ENCODE results near the gene DMPK. TPM values are rescaled to one million over a fixed set of nuclear protein-coding genes. Genes with fewer than 3 reads are reported as not detected.

Gene DMPK
- total RNA-seq, 5 donors from 2014 or later (not counting 1 experiment from before 2014, with no cell fraction given): 31.4 to 46.4 (median 36.9) TPM

- no peak for DNase-seq
These were observed 3.7 kb upstream of the DMPK start for GRCh38 chr19:45785781-45786532.

GRCh38 chr19:45785097-45785496, 2.8 kb upstream of the DMPK start:
- H3K36me3 ChIP-seq (ENCODE audit: control insufficient read depth in 2 of 2, extremely low read depth in 1 of 2, insufficient read depth in 1 of 2, low read length in 1 of 2): peaks cover 12 to 21% of the 10 kb centered on the region in 2 donors
- POLR2A ChIA-PET: no interaction called here
- no peak overlapping the region for H3K27ac Mint-ChIP-seq
- H3K4me3 Mint-ChIP-seq: no peak overlapping the region
- peaks cover 0 to 3% of the 10 kb centered on the region in 2 experiments for H3K4me1 ChIP-seq (ENCODE audit: control insufficient read depth in 1 of 2, extremely low read depth in 1 of 2, insufficient read depth in 2 of 2, low read length in 2 of 2)
- peaks cover 7 to 22% (median 10%) of the 10 kb centered on the region in 3 donors for H3K4me1 Mint-ChIP-seq
- H3K9me3 Mint-ChIP-seq: no peaks in the 10 kb centered on the region
- CTCF ChIA-PET: no interaction called here
- 93% methylated on average over 5 of the region's 5 CpGs for WGBS (ENCODE audit: insufficient coverage)
- ATAC-seq (replicated peaks in 1 of 4) (no peak), DNase-seq (no peak)
- peaks cover 8 to 9% of the 10 kb centered on the region in 2 donors for H3K27me3 Mint-ChIP-seq
- H3K9me3 ChIP-seq: no peaks in the 10 kb centered on the region
- peaks cover 5 to 47% of the 10 kb centered on the region in 2 experiments for H3K27me3 ChIP-seq (replicated peaks in 1 of 2; ENCODE audit: control insufficient read depth in 2 of 2, extremely low read depth in 1 of 2, insufficient read depth in 2 of 2, low read length in 1 of 2)
- H3K27ac ChIP-seq (ENCODE audit: low read length): no peak overlapping the region
- H3K36me3 Mint-ChIP-seq: peaks cover 33% of the 10 kb centered on the region
- no peak overlapping the region for H3K4me3 ChIP-seq (ENCODE audit: control insufficient read depth in 1 of 2, extremely low read depth in 1 of 2, low read length in 1 of 2)

More at GRCh38 chr19:45785781-45786532, 3.7 kb upstream of the DMPK start:
- no peak overlapping the region for H3K27ac Mint-ChIP-seq
- H3K4me3 Mint-ChIP-seq: no peak overlapping the region
- Histone ChIP-seq H3K27me3 (replicated peaks in 1 of 2; ENCODE audit: control insufficient read depth in 2 of 2, extremely low read depth in 1 of 2, insufficient read depth in 2 of 2, low read length in 1 of 2) (peaks cover 5 to 42% of the 10 kb centered on the region in 2 experiments), H3K36me3 (ENCODE audit: control insufficient read depth in 2 of 2, extremely low read depth in 1 of 2, insufficient read depth in 1 of 2, low read length in 1 of 2) (peaks cover 12 to 24% of the 10 kb centered on the region in 2 donors), H3K4me1 (ENCODE audit: control insufficient read depth in 1 of 2, extremely low read depth in 1 of 2, insufficient read depth in 2 of 2, low read length in 2 of 2) (peaks cover 4 to 8% of the 10 kb centered on the region in 2 experiments), H3K4me3 (ENCODE audit: control insufficient read depth in 1 of 2, extremely low read depth in 1 of 2, low read length in 1 of 2) (no peak overlapping the region), H3K27ac (ENCODE audit: low read length) (no peak overlapping the region), H3K9me3 (no peaks in the 10 kb centered on the region)
- ATAC-seq (replicated peaks in 1 of 4): no peak
- H3K27me3 Mint-ChIP-seq: peaks cover 5 to 6% of the 10 kb centered on the region in 2 donors
- peaks cover 33% of the 10 kb centered on the region for H3K36me3 Mint-ChIP-seq
- ChIA-PET POLR2A (no interaction called here), CTCF (no interaction called here)
- H3K9me3 Mint-ChIP-seq: no peaks in the 10 kb centered on the region
- WGBS (ENCODE audit: insufficient coverage): 98% methylated on average over 54 of the region's 57 CpGs
- peaks cover 9 to 28% (median 15%) of the 10 kb centered on the region in 3 donors for H3K4me1 Mint-ChIP-seq

GRCh38 chr19:45784096-45784495, 1.8 kb upstream of the DMPK start:
- Mint-ChIP-seq H3K27me3 (peaks cover 13 to 18% of the 10 kb centered on the region in 2 donors), H3K4me3 (no peak overlapping the region), H3K27ac (no peak overlapping the region), H3K36me3 (peaks cover 31% of the 10 kb centered on the region), H3K9me3 (no peaks in the 10 kb centered on the region), H3K4me1 (peaks cover 15 to 30% (median 15%) of the 10 kb centered on the region in 3 donors)
- ChIA-PET CTCF (no interaction called here), POLR2A (no interaction called here)
- WGBS (ENCODE audit: insufficient coverage): 95% methylated on average over 3 of the region's 4 CpGs
- Histone ChIP-seq H3K9me3 (no peaks in the 10 kb centered on the region), H3K36me3 (ENCODE audit: control insufficient read depth in 2 of 2, extremely low read depth in 1 of 2, insufficient read depth in 1 of 2, low read length in 1 of 2) (peaks cover 11 to 17% of the 10 kb centered on the region in 2 donors), H3K27me3 (replicated peaks in 1 of 2; ENCODE audit: control insufficient read depth in 2 of 2, extremely low read depth in 1 of 2, insufficient read depth in 2 of 2, low read length in 1 of 2) (peaks cover 1 to 57% of the 10 kb centered on the region in 2 experiments), H3K4me3 (ENCODE audit: control insufficient read depth in 1 of 2, extremely low read depth in 1 of 2, low read length in 1 of 2) (no peak overlapping the region), H3K27ac (ENCODE audit: low read length) (no peak overlapping the region), H3K4me1 (ENCODE audit: control insufficient read depth in 1 of 2, extremely low read depth in 1 of 2, insufficient read depth in 2 of 2, low read length in 2 of 2) (peaks cover 0 to 13% of the 10 kb centered on the region in 2 experiments)
- DNase-seq: no peak
- no peak for ATAC-seq (replicated peaks in 1 of 4)

- no peak for ATAC-seq (replicated peaks in 1 of 4)
- POLR2A ChIA-PET: interaction anchor here (0.5 to 0.6 kb wide), 3 partner anchors 8 to 76 kb away, joined by 3 to 5 read pairs (median 3); no protein-coding TSS in a partner anchor
These were observed 813 bp upstream of the DMPK start for GRCh38 chr19:45782820-45783785.

GRCh38 chr19:45781214-45782161, 802 bp downstream of the DMPK start:
- no peak for DNase-seq

More at GRCh38 chr19:45782820-45783785, 813 bp upstream of the DMPK start:
- Histone ChIP-seq H3K4me3 (ENCODE audit: control insufficient read depth in 1 of 2, extremely low read depth in 1 of 2, low read length in 1 of 2) (no peak overlapping the region), H3K27ac (ENCODE audit: low read length) (no peak overlapping the region), H3K27me3 (replicated peaks in 1 of 2; ENCODE audit: control insufficient read depth in 2 of 2, extremely low read depth in 1 of 2, insufficient read depth in 2 of 2, low read length in 1 of 2) (peaks cover 0 to 67% of the 10 kb centered on the region in 2 experiments), H3K4me1 (ENCODE audit: control insufficient read depth in 1 of 2, extremely low read depth in 1 of 2, insufficient read depth in 2 of 2, low read length in 2 of 2) (peaks cover 0 to 21% of the 10 kb centered on the region in 2 experiments), H3K9me3 (no peaks in the 10 kb centered on the region), H3K36me3 (ENCODE audit: control insufficient read depth in 2 of 2, extremely low read depth in 1 of 2, insufficient read depth in 1 of 2, low read length in 1 of 2) (peaks cover 5 to 14% of the 10 kb centered on the region in 2 donors)
- H3K27me3 Mint-ChIP-seq: peaks cover 15 to 27% of the 10 kb centered on the region in 2 donors
- H3K4me3 Mint-ChIP-seq: no peak overlapping the region
- peaks cover 23% of the 10 kb centered on the region for H3K36me3 Mint-ChIP-seq
- CTCF ChIA-PET: interaction anchor here (0.5 to 1.5 kb wide), 7 partner anchors 12 to 691 kb away, joined by 3 to 6 read pairs (median 4); partner anchors contain the start of gene SIX5 (in 1 of the 2)
- WGBS (ENCODE audit: insufficient coverage): 94% methylated on average over 17 of the region's 26 CpGs
- H3K4me1 Mint-ChIP-seq: peaks cover 21 to 28% (median 21%) of the 10 kb centered on the region in 3 donors
- H3K27ac Mint-ChIP-seq: no peak overlapping the region
- no peak for DNase-seq
- H3K9me3 Mint-ChIP-seq: no peaks in the 10 kb centered on the region

More at GRCh38 chr19:45781214-45782161, 802 bp downstream of the DMPK start:
- WGBS (ENCODE audit: insufficient coverage): 80% methylated on average over 9 of the region's 17 CpGs
- H3K27ac Mint-ChIP-seq: no peak overlapping the region
- CTCF ChIA-PET: interaction anchor here in 1 of 2 donors (1.2 kb wide), 1 partner anchor 12 kb away, joined by 3 read pairs; the partner anchor contains the start of gene SIX5
- POLR2A ChIA-PET: no interaction called here
- Histone ChIP-seq H3K9me3 (no peaks in the 10 kb centered on the region), H3K27ac (ENCODE audit: low read length) (no peak overlapping the region), H3K36me3 (ENCODE audit: control insufficient read depth in 2 of 2, extremely low read depth in 1 of 2, insufficient read depth in 1 of 2, low read length in 1 of 2) (peaks cover 10 to 13% of the 10 kb centered on the region in 2 donors), H3K27me3 (replicated peaks in 1 of 2; ENCODE audit: control insufficient read depth in 2 of 2, extremely low read depth in 1 of 2, insufficient read depth in 2 of 2, low read length in 1 of 2) (peaks cover 0 to 76% of the 10 kb centered on the region in 2 experiments), H3K4me1 (ENCODE audit: control insufficient read depth in 1 of 2, extremely low read depth in 1 of 2, insufficient read depth in 2 of 2, low read length in 2 of 2) (peaks cover 0 to 21% of the 10 kb centered on the region in 2 experiments), H3K4me3 (ENCODE audit: control insufficient read depth in 1 of 2, extremely low read depth in 1 of 2, low read length in 1 of 2) (no peak overlapping the region)
- peaks cover 19% of the 10 kb centered on the region for H3K36me3 Mint-ChIP-seq
- H3K4me3 Mint-ChIP-seq: no peak overlapping the region
- H3K27me3 Mint-ChIP-seq: peaks cover 13 to 28% of the 10 kb centered on the region in 2 donors
- H3K9me3 Mint-ChIP-seq: no peaks in the 10 kb centered on the region
- peaks cover 21 to 24% (median 23%) of the 10 kb centered on the region in 3 donors for H3K4me1 Mint-ChIP-seq
- no peak for ATAC-seq (replicated peaks in 1 of 4)

Data from T-cell (primary cell).